Esophagus squamous epithelium (tissue), 5 donors: ENCODE data around the gene IGF1R. TPM values are rescaled to one million over a fixed set of nuclear protein-coding genes. Genes with fewer than 3 reads are reported as not detected.

Experiments
- DNase-seq: peaks from one replicate; lab custom pipeline; 2025; lab: John Stamatoyannopoulos, UW
- H3K27ac ChIP-seq, 4 donors: fragments of 200-600 bp; sonication (generic); one replicate each; pipeline ENCODE4 v1.5.1; 2016 to 2019; ENCODE audit warnings: mild to moderate bottlenecking in 1 of 4
- H3K27me3 ChIP-seq, 4 donors: fragments of 200-600 bp; sonication (generic); 1 replicate in 3 of 4; 2 replicates in 1 of 4; pipeline versions ENCODE4 v1.5.1 to v1.6.0; 2017 to 2021; ENCODE audit warnings: antibody characterized with exemption in 1 of 4
- H3K36me3 ChIP-seq, 3 donors: fragments of 200-600 bp; sonication (generic); one replicate each; pipeline ENCODE4 v1.5.1; 2016 to 2019
- H3K4me1 ChIP-seq, 3 donors: fragments of 200-600 bp; sonication (generic); one replicate each; pipeline ENCODE4 v1.5.1; 2017 to 2019
- H3K4me3 ChIP-seq, 4 donors: fragments of 200-600 bp; sonication (generic); 1 replicate in 3 of 4; 2 replicates in 1 of 4; pipeline ENCODE4 v1.5.1; 2016 to 2019; ENCODE audit warnings: mild to moderate bottlenecking in 2 of 4, moderate library complexity in 1 of 4
- H3K9me3 ChIP-seq, 3 donors: fragments of 200-600 bp; sonication (generic); one replicate each; pipeline ENCODE4 v1.5.1; 2016 to 2019
- POLR2A ChIP-seq, 4 donors: fragments of 450-650 bp; IDR thresholded peaks; one replicate each; pipeline ENCODE4 v1.6.1; 2017; ENCODE audit warnings: antibody characterized with exemption in 4 of 4, mild to moderate bottlenecking in 4 of 4, moderate library complexity in 3 of 4
- WGBS, 2 donors: methylation state at CpG; one replicate each; pipeline ENCODE4 v1.1.5; 2018; 5-methylcytosine and 5-hydroxymethylcytosine counted together
- intact Hi-C: fragments of 100-400 bp; cut with DNase I; formaldehyde crosslinking; loops from one replicate; pipeline ENCODE4 v1.15.0; 2022
- total RNA-seq, 4 donors: library from RNA; depleted of rRNA; stranded (reverse); fragments of >200 nt; gene quantifications; one replicate each; pipeline ENCODE4 v1.1.0, GENCODE V29; 2016
- TF ChIP-seq, protein P1 (sequence below), 6 experiments: fragments of 450-650 bp in 4 of 6; fragments of 200-600 bp in 2 of 6; sonication (generic) in 2 of 6; IDR thresholded peaks; one replicate each; pipeline ENCODE4 v1.5.1; 2016 to 2019; ENCODE audit warnings: antibody characterized with exemption in 6 of 6, mild to moderate bottlenecking in 4 of 6, moderate library complexity in 4 of 6
- donor health status: DM: yes; HTN: yes; CAD: no.

Gene IGF1R
- total RNA-seq, 4 donors from 2014 or later = 20.5 to 54.8 (median 40.4) TPM

DNA sequence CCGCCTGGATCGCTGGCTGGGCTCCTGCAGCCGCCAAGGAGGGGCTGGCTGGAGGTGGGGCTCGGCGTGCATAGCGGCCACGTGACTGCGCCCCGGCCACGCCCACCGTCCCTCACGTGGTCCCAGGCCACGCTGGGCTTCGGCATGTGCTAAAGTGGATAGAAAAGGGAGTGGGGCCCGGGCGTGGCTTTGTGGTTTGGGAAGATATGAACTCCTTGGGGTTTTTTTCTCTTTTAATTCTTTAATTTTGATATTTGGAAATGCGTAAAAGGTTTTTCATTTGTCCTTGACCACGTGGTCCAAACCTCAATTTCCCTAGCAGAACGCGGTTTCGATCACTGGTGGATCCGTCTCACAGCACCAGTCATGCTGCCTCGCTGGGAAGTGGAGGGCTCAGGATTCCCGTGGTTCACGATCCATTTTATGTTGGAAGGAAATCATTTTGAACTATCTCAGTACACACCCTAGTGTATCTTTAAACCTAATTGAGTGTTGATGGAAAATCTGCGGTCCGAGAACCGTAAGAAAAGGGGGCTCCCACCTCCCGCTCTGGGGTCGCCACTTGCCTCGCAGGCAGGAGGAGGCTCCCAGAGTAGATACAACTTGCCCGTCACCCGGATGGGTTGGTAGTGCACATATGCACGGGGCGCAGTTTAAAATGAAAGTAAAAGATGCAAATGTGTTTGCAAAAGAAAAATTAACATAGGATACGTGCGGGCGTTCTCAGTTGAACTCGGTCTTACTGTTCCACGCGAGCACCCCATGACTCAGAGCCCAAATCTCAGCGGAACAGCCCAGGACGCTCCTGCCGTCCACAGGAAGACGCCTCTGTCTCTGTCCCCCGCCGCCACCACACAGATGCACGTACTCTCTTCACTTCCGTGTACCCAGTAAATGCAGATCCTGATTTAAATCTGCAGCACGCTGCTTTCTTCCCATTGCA lies 217.3 kb downstream of the IGF1R start:
- intact Hi-C loops = no loop called here
- Histone ChIP-seq H3K36me3 (no peaks in the 10 kb centered on the region), H3K4me1 (peaks cover 3 to 82% (median 14%) of the 10 kb centered on the region in 3 donors), H3K27ac (peak overlapping the region; percentile 62 to 87 (median 77)), H3K4me3 (peak overlapping the region; percentile 29 to 66 (median 46)), H3K9me3 (no peaks in the 10 kb centered on the region), H3K27me3 (no peaks in the 10 kb centered on the region)
- 43 to 52% methylated on average over 42 to 48 of the region's 50 CpGs for WGBS, 2 donors
- DNase-seq = peak; percentile 29
- TF ChIP-seq, protein P1, sequence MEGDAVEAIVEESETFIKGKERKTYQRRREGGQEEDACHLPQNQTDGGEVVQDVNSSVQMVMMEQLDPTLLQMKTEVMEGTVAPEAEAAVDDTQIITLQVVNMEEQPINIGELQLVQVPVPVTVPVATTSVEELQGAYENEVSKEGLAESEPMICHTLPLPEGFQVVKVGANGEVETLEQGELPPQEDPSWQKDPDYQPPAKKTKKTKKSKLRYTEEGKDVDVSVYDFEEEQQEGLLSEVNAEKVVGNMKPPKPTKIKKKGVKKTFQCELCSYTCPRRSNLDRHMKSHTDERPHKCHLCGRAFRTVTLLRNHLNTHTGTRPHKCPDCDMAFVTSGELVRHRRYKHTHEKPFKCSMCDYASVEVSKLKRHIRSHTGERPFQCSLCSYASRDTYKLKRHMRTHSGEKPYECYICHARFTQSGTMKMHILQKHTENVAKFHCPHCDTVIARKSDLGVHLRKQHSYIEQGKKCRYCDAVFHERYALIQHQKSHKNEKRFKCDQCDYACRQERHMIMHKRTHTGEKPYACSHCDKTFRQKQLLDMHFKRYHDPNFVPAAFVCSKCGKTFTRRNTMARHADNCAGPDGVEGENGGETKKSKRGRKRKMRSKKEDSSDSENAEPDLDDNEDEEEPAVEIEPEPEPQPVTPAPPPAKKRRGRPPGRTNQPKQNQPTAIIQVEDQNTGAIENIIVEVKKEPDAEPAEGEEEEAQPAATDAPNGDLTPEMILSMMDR (IDR thresholded peaks at IDR 0.05) = no peak
- peak in 1 of 4 donors; percentile 10 for TF ChIP-seq POLR2A (IDR thresholded peaks at IDR 0.05)

DNA sequence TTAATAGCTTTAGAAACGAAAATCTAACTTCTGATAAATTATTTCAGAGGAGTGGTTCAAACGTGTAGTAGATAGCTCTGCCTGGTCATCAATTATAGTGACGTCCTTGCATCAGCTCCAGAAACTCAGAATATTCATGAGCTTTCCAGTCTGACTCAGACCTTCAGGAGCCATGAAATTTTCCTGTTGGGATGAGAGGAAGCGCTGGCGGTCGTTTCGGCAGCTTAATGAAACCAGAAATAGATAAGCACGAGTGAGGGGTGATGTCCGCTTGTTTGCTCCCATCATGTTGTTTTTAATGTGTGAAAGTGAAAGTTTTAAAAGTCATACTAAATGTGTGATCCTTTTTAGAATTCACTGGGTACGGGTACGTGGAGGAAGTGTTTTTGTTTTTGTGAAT lies 218.2 kb downstream of the IGF1R start:
- DNase-seq = no peak
- Histone ChIP-seq H3K4me3 (peak overlapping the region; percentile 29 to 66 (median 46)), H3K27ac (peak overlapping the region; percentile 62 to 87 (median 77))

DNA sequence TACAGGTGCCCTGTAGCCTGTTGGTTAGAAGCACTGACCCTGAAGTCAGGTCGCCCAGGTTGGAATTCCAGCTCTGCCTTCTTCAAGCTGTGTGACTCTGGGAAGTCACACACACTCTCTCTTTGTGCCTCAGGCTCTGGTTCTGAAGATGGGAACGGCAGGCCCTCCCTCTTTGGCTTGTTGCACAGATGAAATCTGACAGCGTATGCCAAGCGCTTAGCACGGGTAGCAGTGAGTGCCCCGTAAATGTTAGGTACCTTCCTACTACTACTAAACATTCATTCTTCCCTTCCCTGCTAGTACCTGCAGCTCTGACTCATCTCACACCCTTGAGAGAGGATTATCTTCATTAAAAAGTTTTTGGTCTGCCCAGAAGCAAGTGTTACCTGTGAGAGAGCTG lies 220.2 kb downstream of the IGF1R start:
- no peaks in the 10 kb centered on the region for H3K27me3 ChIP-seq
- intact Hi-C loops = no loop called here
- H3K4me3 ChIP-seq = no peak overlapping the region
- peaks cover 10 to 89% (median 19%) of the 10 kb centered on the region in 3 donors for H3K4me1 ChIP-seq
- DNase-seq = no peak
- TF ChIP-seq, protein P1 (IDR thresholded peaks at IDR 0.05) = no peak
- no peak for TF ChIP-seq POLR2A (IDR thresholded peaks at IDR 0.05)
- peak overlapping the region; percentile 4 to 70 (median 43) for H3K27ac ChIP-seq
- H3K9me3 ChIP-seq = no peaks in the 10 kb centered on the region
- 22 to 49% methylated on average over 5 to 6 of the region's 6 CpGs for WGBS, 2 donors
- H3K36me3 ChIP-seq = no peaks in the 10 kb centered on the region

More for the DNA sequence above, 218.2 kb downstream of the IGF1R start:
- peaks cover 3 to 76% (median 12%) of the 10 kb centered on the region in 3 donors for H3K4me1 ChIP-seq
- TF ChIP-seq, protein P1 (IDR thresholded peaks at IDR 0.05) = no peak
- no peak for TF ChIP-seq POLR2A (IDR thresholded peaks at IDR 0.05)
- 31 to 35% methylated on average over 11 of the region's 11 CpGs for WGBS, 2 donors
- intact Hi-C loops = no loop called here
- H3K36me3 ChIP-seq = no peaks in the 10 kb centered on the region
- H3K9me3 ChIP-seq = no peaks in the 10 kb centered on the region
- H3K27me3 ChIP-seq = no peaks in the 10 kb centered on the region

DNA sequence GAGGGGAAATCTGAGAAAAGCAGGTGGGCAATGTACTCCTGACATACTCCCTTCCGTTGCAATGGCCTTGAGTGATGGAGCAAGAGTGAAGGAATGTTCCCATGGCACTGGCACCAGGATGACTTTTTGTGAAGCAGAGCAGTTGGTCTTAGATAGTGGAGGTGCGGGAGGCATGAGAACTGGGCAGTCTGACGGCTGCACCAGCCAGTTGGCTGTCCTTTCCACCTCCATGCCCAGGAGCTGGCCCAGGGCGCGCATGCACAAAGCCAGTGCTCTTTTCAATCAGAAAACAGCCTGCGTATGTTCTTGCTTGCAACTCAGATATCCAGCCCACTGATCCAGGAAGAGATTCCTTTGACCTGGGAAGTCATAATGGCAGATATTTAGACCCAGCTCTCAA lies 222.4 kb downstream of the IGF1R start:
- no peaks in the 10 kb centered on the region for H3K36me3 ChIP-seq
- H3K9me3 ChIP-seq = no peaks in the 10 kb centered on the region
- TF ChIP-seq, protein P1 (IDR thresholded peaks at IDR 0.05) = no peak
- TF ChIP-seq POLR2A (IDR thresholded peaks at IDR 0.05) = no peak
- WGBS, 2 donors = 92% methylated on average over 6 of the region's 6 CpGs
- H3K4me3 ChIP-seq = no peak overlapping the region
- intact Hi-C loops = no loop called here
- no peak overlapping the region for H3K27ac ChIP-seq
- peaks cover 14 to 89% (median 34%) of the 10 kb centered on the region in 3 donors for H3K4me1 ChIP-seq
- no peak for DNase-seq
- no peaks in the 10 kb centered on the region for H3K27me3 ChIP-seq

DNA sequence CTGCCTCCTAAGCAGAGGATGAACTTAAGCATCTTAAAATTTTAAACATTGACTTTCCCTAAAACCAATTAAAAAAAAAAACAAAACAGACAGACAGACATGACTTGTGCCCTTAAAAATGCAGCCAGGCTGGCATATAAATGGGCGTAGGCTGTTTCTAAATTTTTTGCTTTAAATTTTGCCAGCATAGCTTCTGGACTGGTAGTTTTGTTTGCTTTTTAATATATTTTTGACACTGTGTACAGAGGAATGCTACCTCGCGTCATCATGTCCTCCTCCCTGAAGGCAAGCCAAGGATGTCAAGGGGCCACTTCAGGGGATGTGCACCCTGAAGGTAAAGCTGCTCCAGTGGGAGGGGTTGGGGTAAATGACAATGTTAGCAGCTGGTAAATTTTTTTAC lies 224.4 kb downstream of the IGF1R start:
- peak overlapping the region in 2 of 4 donors; percentile 73 to 79 for H3K27ac ChIP-seq

More for the DNA sequence above, 224.4 kb downstream of the IGF1R start:
- TF ChIP-seq, protein P1 (IDR thresholded peaks at IDR 0.05) = no peak
- no peak overlapping the region for H3K4me3 ChIP-seq
- no peaks in the 10 kb centered on the region for H3K27me3 ChIP-seq
- DNase-seq = no peak
- 32 to 41% methylated on average over 3 of the region's 3 CpGs for WGBS, 2 donors
- H3K4me1 ChIP-seq = peaks cover 19 to 89% (median 42%) of the 10 kb centered on the region in 3 donors
- H3K36me3 ChIP-seq = no peaks in the 10 kb centered on the region
- intact Hi-C loops = no loop called here
- no peaks in the 10 kb centered on the region for H3K9me3 ChIP-seq
